HepG2 (cell line): Measurements from ENCODE around the gene RBBP8NL. TPM values are rescaled to one million over a fixed set of nuclear protein-coding genes. Genes with fewer than 3 reads are reported as not detected.
A peak's percentile ranks its signal among the peaks of the same experiment; 100 is the strongest.

ENCODE experiments used
- ATAD3A ChIP-seq: sonication (generic); formaldehyde crosslinking; IDR thresholded peaks from 2 replicates; pipeline ENCODE4 v1.4.0; 2020; ENCODE audit warnings: missing genetic modification reagents
- EEA1 ChIP-seq: sonication (generic); formaldehyde crosslinking; IDR thresholded peaks from 2 replicates; pipeline ENCODE4 v1.5.1; 2020; ENCODE audit warnings: mild to moderate bottlenecking, missing genetic modification reagents, borderline replicate concordance
- FOXP1 ChIP-seq, 2 experiments: fragments of 450-650 bp in 1 of 2; IDR thresholded peaks; 2 replicates each; pipeline ENCODE4 v1.6.1; 2017 to 2018; ENCODE audit warnings: antibody characterized with exemption in 1 of 2
- RARA ChIP-seq: IDR thresholded peaks from 2 replicates; pipeline ENCODE4 v1.6.1; 2016; ENCODE audit warnings: missing genetic modification reagents, missing compliant biosample characterization
- SIN3A ChIP-seq: IDR thresholded peaks from 2 replicates; pipeline ENCODE4 v1.6.1; 2011; ENCODE audit warnings: low read depth, mild to moderate bottlenecking, control low read depth, low read length, borderline replicate concordance
- TOE1 ChIP-seq: sonication (generic); formaldehyde crosslinking; IDR thresholded peaks from 2 replicates; pipeline ENCODE4 v1.4.0; 2020; ENCODE audit warnings: mild to moderate bottlenecking, missing genetic modification reagents
- ZNF354B ChIP-seq: sonication (generic); formaldehyde crosslinking; IDR thresholded peaks from 2 replicates; pipeline ENCODE4 v1.8.0; 2022; ENCODE audit warnings: mild to moderate bottlenecking, missing genetic modification reagents
- ZNF441 ChIP-seq: sonication (generic); formaldehyde crosslinking; IDR thresholded peaks from 2 replicates; pipeline ENCODE4 v1.7.0; 2021; ENCODE audit warnings: missing genetic modification reagents, borderline replicate concordance
- ZNF446 ChIP-seq: sonication (generic); formaldehyde crosslinking; IDR thresholded peaks from 2 replicates; pipeline ENCODE4 v1.5.0; 2020; ENCODE audit warnings: mild to moderate bottlenecking, missing genetic modification reagents
- ZNF782 ChIP-seq: sonication (generic); formaldehyde crosslinking; IDR thresholded peaks from 2 replicates; pipeline ENCODE4 v1.4.0; 2020; ENCODE audit warnings: missing genetic modification reagents, mild to moderate bottlenecking, borderline replicate concordance
- polyA plus RNA-seq, 8 experiments: library from polyadenylated mRNA; depleted of rRNA in 3 of 8; stranded (reverse) in 7 of 8; unstranded in 1 of 8; fragments of >200 nt; fragmentation: Illumina TruSeq in 4 of 8; extraction: Trizol in 4 of 8; gene quantifications; 2 replicates each; pipeline versions ENCODE4 v1.2.1 to v1.2.3, GENCODE V29; 2011 to 2016; ENCODE audit warnings: low read depth in 4 of 8, missing spikeins in 1 of 8, mixed read lengths in 1 of 8; ENCODE audit not compliant: insufficient read depth in 1 of 8
- total RNA-seq, 5 experiments: library from RNA; depleted of rRNA; stranded (reverse); fragments of >200 nt; fragmentation: Illumina TruSeq; extraction: Trizol; gene quantifications; 2 replicates each; pipeline ENCODE4 v1.2.3, GENCODE V29; 2016; ENCODE audit warnings: low read depth in 1 of 5
- TF ChIP-seq, protein P1 (sequence below), 2 experiments: sonication (generic) in 1 of 2; formaldehyde crosslinking in 1 of 2; IDR thresholded peaks; 2 replicates each; pipeline versions ENCODE4 v1.4.0 to v1.6.1; 2016 to 2020; ENCODE audit warnings: borderline replicate concordance in 1 of 2, low read depth in 1 of 2, mild to moderate bottlenecking in 1 of 2, missing genetic modification reagents in 1 of 2
- TF ChIP-seq, protein P2 (sequence below): sonication (generic); formaldehyde crosslinking; IDR thresholded peaks from 2 replicates; pipeline ENCODE4 v1.5.0; 2020; ENCODE audit warnings: missing genetic modification reagents, mild to moderate bottlenecking, borderline replicate concordance
- TF ChIP-seq, protein P3 (sequence below): sonication (generic); formaldehyde crosslinking; conservative IDR thresholded peaks from 2 replicates; pipeline ENCODE4 v1.8.0; 2022; ENCODE audit warnings: missing genetic modification reagents
- TF ChIP-seq, protein P4 (sequence below): sonication (generic); formaldehyde crosslinking; IDR thresholded peaks from 2 replicates; pipeline ENCODE4 v1.8.1; 2022; ENCODE audit warnings: low read depth, mild to moderate bottlenecking, missing genetic modification reagents
- TF ChIP-seq, protein P5 (sequence below): sonication (generic); formaldehyde crosslinking; IDR thresholded peaks from 2 replicates; pipeline ENCODE4 v1.4.0; 2020; ENCODE audit warnings: mild to moderate bottlenecking, missing genetic modification reagents

RBBP8NL gene
- total and polyA plus RNA-seq, 2 of the 13 experiments (the other 11 are each of a cell fraction or from before 2014, with no cell fraction given), result 0.69 to 0.86 TPM

DNA sequence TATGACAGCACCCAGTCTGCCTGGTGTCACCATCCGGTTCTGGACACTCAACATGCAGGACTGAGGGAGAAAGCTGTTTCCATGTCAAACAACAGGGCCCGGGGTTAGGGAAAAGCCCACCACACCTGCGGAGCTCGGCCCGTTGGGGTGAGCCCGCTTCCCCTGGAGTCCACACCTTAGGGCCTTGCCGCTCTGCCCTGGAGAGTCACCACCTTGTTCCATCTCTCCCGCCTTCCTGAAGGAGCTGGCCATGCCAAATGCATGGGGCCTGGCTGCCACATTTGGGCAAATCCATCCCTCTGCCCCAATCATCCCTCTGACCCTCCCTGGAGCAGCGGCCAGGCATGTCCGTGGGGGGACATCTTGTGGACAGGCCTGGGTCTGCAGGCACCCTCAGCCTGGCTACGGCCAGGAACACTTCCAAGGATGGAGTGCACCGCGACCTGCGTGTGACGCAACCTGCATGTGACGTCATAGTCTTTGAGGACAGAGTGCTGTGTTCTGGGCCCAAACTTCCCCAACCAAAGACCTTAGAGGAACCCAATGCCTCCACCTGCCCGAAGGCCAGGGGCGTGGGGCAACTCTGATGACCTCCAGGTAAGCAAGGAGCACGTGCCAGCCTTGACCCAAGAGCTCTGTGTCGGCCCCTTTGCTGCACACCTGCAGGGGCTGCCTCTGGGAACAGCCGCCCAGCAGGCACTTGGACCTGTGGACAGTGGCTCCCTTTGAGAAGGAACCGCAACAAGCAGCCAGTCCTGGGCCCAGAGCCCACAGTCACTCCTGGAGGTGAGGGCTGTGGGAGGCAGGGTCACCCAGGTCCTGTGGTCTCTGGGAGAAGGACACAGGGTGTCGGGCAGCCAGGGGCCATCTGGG lies 22.0 kb downstream of the RBBP8NL start (continued):
- TF ChIP-seq ZNF441 (CRISPR knock-in tag), result no peak
- TF ChIP-seq, protein P1, sequence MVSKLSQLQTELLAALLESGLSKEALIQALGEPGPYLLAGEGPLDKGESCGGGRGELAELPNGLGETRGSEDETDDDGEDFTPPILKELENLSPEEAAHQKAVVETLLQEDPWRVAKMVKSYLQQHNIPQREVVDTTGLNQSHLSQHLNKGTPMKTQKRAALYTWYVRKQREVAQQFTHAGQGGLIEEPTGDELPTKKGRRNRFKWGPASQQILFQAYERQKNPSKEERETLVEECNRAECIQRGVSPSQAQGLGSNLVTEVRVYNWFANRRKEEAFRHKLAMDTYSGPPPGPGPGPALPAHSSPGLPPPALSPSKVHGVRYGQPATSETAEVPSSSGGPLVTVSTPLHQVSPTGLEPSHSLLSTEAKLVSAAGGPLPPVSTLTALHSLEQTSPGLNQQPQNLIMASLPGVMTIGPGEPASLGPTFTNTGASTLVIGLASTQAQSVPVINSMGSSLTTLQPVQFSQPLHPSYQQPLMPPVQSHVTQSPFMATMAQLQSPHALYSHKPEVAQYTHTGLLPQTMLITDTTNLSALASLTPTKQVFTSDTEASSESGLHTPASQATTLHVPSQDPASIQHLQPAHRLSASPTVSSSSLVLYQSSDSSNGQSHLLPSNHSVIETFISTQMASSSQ (IDR thresholded peaks at IDR 0.05; ENCODE audit: low read depth), result no peak
- TF ChIP-seq, protein P1 (CRISPR knock-in tag; IDR thresholded peaks at IDR 0.05; ENCODE audit: borderline replicate concordance), result 0 out of 2 replicates have a peak, but pooled peaks have one; percentile 27
- no peak for TF ChIP-seq SIN3A
- no peak for TF ChIP-seq FOXP1 (IDR thresholded peaks at IDR 0.05)
- no peak for TF ChIP-seq FOXP1 (CRISPR knock-in tag; IDR thresholded peaks at IDR 0.05)
- TF ChIP-seq ATAD3A (CRISPR knock-in tag), result peak; percentile 83; the same call in 1 of the 2 replicates
- TF ChIP-seq, protein P2, sequence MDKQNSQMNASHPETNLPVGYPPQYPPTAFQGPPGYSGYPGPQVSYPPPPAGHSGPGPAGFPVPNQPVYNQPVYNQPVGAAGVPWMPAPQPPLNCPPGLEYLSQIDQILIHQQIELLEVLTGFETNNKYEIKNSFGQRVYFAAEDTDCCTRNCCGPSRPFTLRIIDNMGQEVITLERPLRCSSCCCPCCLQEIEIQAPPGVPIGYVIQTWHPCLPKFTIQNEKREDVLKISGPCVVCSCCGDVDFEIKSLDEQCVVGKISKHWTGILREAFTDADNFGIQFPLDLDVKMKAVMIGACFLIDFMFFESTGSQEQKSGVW (CRISPR knock-in tag), result no peak
- TF ChIP-seq RARA (CRISPR knock-in tag), result no peak
- TF ChIP-seq ZNF354B (CRISPR knock-in tag), result no peak
- TF ChIP-seq, protein P3, sequence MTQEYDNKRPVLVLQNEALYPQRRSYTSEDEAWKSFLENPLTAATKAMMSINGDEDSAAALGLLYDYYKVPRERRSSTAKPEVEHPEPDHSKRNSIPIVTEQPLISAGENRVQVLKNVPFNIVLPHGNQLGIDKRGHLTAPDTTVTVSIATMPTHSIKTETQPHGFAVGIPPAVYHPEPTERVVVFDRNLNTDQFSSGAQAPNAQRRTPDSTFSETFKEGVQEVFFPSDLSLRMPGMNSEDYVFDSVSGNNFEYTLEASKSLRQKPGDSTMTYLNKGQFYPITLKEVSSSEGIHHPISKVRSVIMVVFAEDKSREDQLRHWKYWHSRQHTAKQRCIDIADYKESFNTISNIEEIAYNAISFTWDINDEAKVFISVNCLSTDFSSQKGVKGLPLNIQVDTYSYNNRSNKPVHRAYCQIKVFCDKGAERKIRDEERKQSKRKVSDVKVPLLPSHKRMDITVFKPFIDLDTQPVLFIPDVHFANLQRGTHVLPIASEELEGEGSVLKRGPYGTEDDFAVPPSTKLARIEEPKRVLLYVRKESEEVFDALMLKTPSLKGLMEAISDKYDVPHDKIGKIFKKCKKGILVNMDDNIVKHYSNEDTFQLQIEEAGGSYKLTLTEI (CRISPR knock-in tag), result no peak
- no peak for TF ChIP-seq EEA1 (CRISPR knock-in tag)
- TF ChIP-seq ZNF782, result 0 out of 2 replicates have a peak, but pooled peaks have one; percentile 30
- TF ChIP-seq, protein P4, sequence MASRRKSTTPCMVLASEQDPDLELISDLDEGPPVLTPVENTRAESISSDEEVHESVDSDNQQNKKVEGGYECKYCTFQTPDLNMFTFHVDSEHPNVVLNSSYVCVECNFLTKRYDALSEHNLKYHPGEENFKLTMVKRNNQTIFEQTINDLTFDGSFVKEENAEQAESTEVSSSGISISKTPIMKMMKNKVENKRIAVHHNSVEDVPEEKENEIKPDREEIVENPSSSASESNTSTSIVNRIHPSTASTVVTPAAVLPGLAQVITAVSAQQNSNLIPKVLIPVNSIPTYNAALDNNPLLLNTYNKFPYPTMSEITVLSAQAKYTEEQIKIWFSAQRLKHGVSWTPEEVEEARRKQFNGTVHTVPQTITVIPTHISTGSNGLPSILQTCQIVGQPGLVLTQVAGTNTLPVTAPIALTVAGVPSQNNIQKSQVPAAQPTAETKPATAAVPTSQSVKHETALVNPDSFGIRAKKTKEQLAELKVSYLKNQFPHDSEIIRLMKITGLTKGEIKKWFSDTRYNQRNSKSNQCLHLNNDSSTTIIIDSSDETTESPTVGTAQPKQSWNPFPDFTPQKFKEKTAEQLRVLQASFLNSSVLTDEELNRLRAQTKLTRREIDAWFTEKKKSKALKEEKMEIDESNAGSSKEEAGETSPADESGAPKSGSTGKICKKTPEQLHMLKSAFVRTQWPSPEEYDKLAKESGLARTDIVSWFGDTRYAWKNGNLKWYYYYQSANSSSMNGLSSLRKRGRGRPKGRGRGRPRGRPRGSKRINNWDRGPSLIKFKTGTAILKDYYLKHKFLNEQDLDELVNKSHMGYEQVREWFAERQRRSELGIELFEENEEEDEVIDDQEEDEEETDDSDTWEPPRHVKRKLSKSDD (CRISPR knock-in tag), result peak; percentile 91
- peak; percentile 35; the same call in 1 of the 2 replicates for TF ChIP-seq TOE1
- TF ChIP-seq ZNF446, result no peak
- TF ChIP-seq, protein P5, sequence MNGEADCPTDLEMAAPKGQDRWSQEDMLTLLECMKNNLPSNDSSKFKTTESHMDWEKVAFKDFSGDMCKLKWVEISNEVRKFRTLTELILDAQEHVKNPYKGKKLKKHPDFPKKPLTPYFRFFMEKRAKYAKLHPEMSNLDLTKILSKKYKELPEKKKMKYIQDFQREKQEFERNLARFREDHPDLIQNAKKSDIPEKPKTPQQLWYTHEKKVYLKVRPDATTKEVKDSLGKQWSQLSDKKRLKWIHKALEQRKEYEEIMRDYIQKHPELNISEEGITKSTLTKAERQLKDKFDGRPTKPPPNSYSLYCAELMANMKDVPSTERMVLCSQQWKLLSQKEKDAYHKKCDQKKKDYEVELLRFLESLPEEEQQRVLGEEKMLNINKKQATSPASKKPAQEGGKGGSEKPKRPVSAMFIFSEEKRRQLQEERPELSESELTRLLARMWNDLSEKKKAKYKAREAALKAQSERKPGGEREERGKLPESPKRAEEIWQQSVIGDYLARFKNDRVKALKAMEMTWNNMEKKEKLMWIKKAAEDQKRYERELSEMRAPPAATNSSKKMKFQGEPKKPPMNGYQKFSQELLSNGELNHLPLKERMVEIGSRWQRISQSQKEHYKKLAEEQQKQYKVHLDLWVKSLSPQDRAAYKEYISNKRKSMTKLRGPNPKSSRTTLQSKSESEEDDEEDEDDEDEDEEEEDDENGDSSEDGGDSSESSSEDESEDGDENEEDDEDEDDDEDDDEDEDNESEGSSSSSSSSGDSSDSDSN (CRISPR knock-in tag), result peak; percentile 48; the same call in 1 of the 2 replicates
